HL-60 (cell line): ENCODE results near the gene DOCK10.

Experiments
- DNase-seq, 2 experiments: peaks; one replicate each; pipeline ENCODE4 v3.0.0-alpha.2; 2010 to 2020; ENCODE audit warnings: low read depth in 1 of 2, low spot score in 1 of 2
- H3K27ac ChIP-seq: fragments of 250-450 bp; sonication (Bioruptor Pico); replicated peaks from 2 replicates; pipeline ENCODE4 v1.5.1; 2020; ENCODE audit warnings: mild to moderate bottlenecking, moderate library complexity
- H3K27me3 ChIP-seq: fragments of 250-450 bp; sonication (Bioruptor Pico); 2 replicates; pipeline ENCODE4 v1.5.1; 2021; ENCODE audit warnings: mild to moderate bottlenecking, moderate library complexity; ENCODE audit not compliant: insufficient read depth, poor library complexity, severe bottlenecking
- H3K4me3 ChIP-seq: replicated peaks from 2 replicates; pipeline ENCODE4 v1.5.1; 2011; ENCODE audit warnings: mild to moderate bottlenecking, control low read depth, low read length; ENCODE audit not compliant: insufficient read depth
- CTCF ChIP-seq: IDR thresholded peaks from one replicate; pipeline ENCODE4 v1.5.1; 2011; ENCODE audit warnings: low read length, control low read depth, inconsistent platforms; ENCODE audit not compliant: insufficient read depth
- GABPA ChIP-seq: IDR thresholded peaks from 2 replicates; pipeline ENCODE4 v1.6.1; 2012; ENCODE audit warnings: low read depth
- POLR2AphosphoS5 ChIP-seq: IDR thresholded peaks from 2 replicates; pipeline ENCODE4 v1.6.1; 2012; ENCODE audit warnings: low read depth
- REST ChIP-seq: IDR thresholded peaks from 2 replicates; pipeline ENCODE4 v1.6.1; 2012; ENCODE audit warnings: low read depth; ENCODE audit not compliant: insufficient replicate concordance
- SPI1 ChIP-seq: IDR thresholded peaks from 2 replicates; pipeline ENCODE4 v1.6.1; 2012; ENCODE audit warnings: low read depth, mild to moderate bottlenecking, borderline replicate concordance

Gene DOCK10

GRCh38 chr2:225011585-225011984 lies 30.7 kb downstream of the DOCK10 start:
- Histone ChIP-seq H3K27me3 (no peaks in the 10 kb centered on the region), H3K4me3 (no peak overlapping the region), H3K27ac (no peak overlapping the region)
- no peak for DNase-seq
- no peak for TF ChIP-seq SPI1
- no peak for TF ChIP-seq CTCF
- no peak for TF ChIP-seq REST
- no peak for TF ChIP-seq POLR2AphosphoS5
- no peak for TF ChIP-seq GABPA

GRCh38 chr2:225010804-225011203 lies 31.5 kb downstream of the DOCK10 start:
- Histone ChIP-seq H3K27me3 (no peaks in the 10 kb centered on the region), H3K4me3 (no peak overlapping the region), H3K27ac (no peak overlapping the region)
- no peak for TF ChIP-seq CTCF
- no peak for TF ChIP-seq SPI1
- no peak for TF ChIP-seq GABPA
- TF ChIP-seq REST = no peak
- no peak for TF ChIP-seq POLR2AphosphoS5
- DNase-seq = no peak

GRCh38 chr2:225009768-225010167 lies 32.5 kb downstream of the DOCK10 start:
- no peaks in the 10 kb centered on the region for H3K27me3 ChIP-seq
- no peak for TF ChIP-seq GABPA
- TF ChIP-seq POLR2AphosphoS5 = no peak
- no peak for TF ChIP-seq SPI1
- TF ChIP-seq CTCF = no peak
- no peak overlapping the region for H3K4me3 ChIP-seq
- H3K27ac ChIP-seq = no peak overlapping the region
- no peak for DNase-seq

- Histone ChIP-seq H3K27ac (no peak overlapping the region), H3K27me3 (no peaks in the 10 kb centered on the region), H3K4me3 (no peak overlapping the region)
- no peak for DNase-seq
- TF ChIP-seq POLR2AphosphoS5 (no peak), SPI1 (no peak), GABPA (no peak), CTCF (no peak), REST (no peak)
Observed at GRCh38 chr2:225008935-225009334, 33.3 kb downstream of the DOCK10 start.
